Measurements from ENCODE around the gene NR5A1. TPM values are rescaled to one million over a fixed set of nuclear protein-coding genes. Genes with fewer than 3 reads are reported as not detected.

The NR5A1 gene
- polyA plus RNA-seq, 2 of the 4 experiments (the other 2 are of a cell fraction): not detected

GRCh38 chr9:124511891-124512805, 4.9 kb upstream of the NR5A1 start:
- FAIRE-seq (no peak), ATAC-seq (peak; percentile 15 to 16; a peak in 4 of 6 replicates), DNase-seq (ENCODE audit: low read depth in 1 of 2, low spot score in 1 of 2) (no peak)
- no peaks in the 10 kb centered on the region for H3K9me3 ChIP-seq
- ChIA-PET POLR2A (no interaction called here), CTCF (interaction anchor here (1.0 to 2.1 kb wide), 5 partner anchors 24 to 201 kb away, joined by 3 to 7 read pairs (median 5); no protein-coding TSS in a partner anchor)
- H3K4me3 ChIP-seq: no peak overlapping the region
- no peak overlapping the region for H3K27ac ChIP-seq
- 73% methylated on average over 22 of the region's 23 CpGs for WGBS (ENCODE audit: missing lambda C conversion rate)
- no peak overlapping the region for H3K4me2 ChIP-seq
- H3K4me1 ChIP-seq: no peaks in the 10 kb centered on the region
- TF ChIP-seq EHMT2 (IDR thresholded peaks at IDR 0.05; ENCODE audit: low read depth) (no peak), CBX8 (IDR thresholded peaks at IDR 0.05) (no peak), PHF8 (IDR thresholded peaks at IDR 0.05; ENCODE audit: borderline replicate concordance, low read depth) (no peak), NR3C1 (IDR thresholded peaks at IDR 0.05) (no peak), CHD2 (IDR thresholded peaks at IDR 0.05; ENCODE audit: low read length, partially characterized antibody) (no peak), RAD21 (conservative IDR thresholded peaks at IDR 0.05 in 1 of 2, IDR thresholded peaks at IDR 0.05 in 1 of 2) (no peak), ATOH8 (CRISPR knock-in tag; IDR thresholded peaks at IDR 0.05; ENCODE audit: low read depth) (no peak), SREBF2 (IDR thresholded peaks at IDR 0.05) (no peak), TFCP2L1 (CRISPR knock-in tag; IDR thresholded peaks at IDR 0.05) (no peak), JUNB (IDR thresholded peaks at IDR 0.05) (no peak)

GRCh38 chr9:124511426-124511840, 4.2 kb upstream of the NR5A1 start:
- no peak overlapping the region for H3K4me2 ChIP-seq
- POLR2A ChIA-PET: no interaction called here
- H3K9me3 ChIP-seq: no peaks in the 10 kb centered on the region
- no peaks in the 10 kb centered on the region for H3K4me1 ChIP-seq
- no peak for FAIRE-seq
- H3K4me3 ChIP-seq: no peak overlapping the region
- WGBS (ENCODE audit: missing lambda C conversion rate): 73% methylated on average over 5 of the region's 6 CpGs
- CTCF ChIA-PET: interaction anchor here (1.0 to 2.1 kb wide), 4 partner anchors 24 to 106 kb away, joined by 3 to 7 read pairs (median 5); no protein-coding TSS in a partner anchor
- DNase-seq (ENCODE audit: low read depth in 1 of 2, low spot score in 1 of 2): no peak
- TF ChIP-seq TFCP2L1 (CRISPR knock-in tag; IDR thresholded peaks at IDR 0.05): no peak
- TF ChIP-seq RAD21 (conservative IDR thresholded peaks at IDR 0.05 in 1 of 2, IDR thresholded peaks at IDR 0.05 in 1 of 2): peak in 1 of 2 experiments; percentile 29; a peak in 1 of 5 replicates
- H3K27ac ChIP-seq: no peak overlapping the region
- ATAC-seq: peak; percentile 25 to 57; a peak in 5 of 6 replicates

- Histone ChIP-seq H3K4me2 (no peak overlapping the region), H3K4me3 (no peak overlapping the region), H3K4me1 (no peaks in the 10 kb centered on the region), H3K9me3 (no peaks in the 10 kb centered on the region), H3K27ac (no peak overlapping the region)
- FAIRE-seq (no peak), DNase-seq (ENCODE audit: low read depth in 1 of 2, low spot score in 1 of 2) (peak in 1 of 2 experiments; percentile 31), ATAC-seq (peak in 1 of 2 experiments; percentile 8; a peak in 3 of 6 replicates)
- CTCF ChIA-PET: interaction anchor here (0.7 to 2.1 kb wide), 6 partner anchors 12 to 107 kb away, joined by 3 to 7 read pairs (median 3); no protein-coding TSS in a partner anchor
- WGBS (ENCODE audit: missing lambda C conversion rate): 72% methylated on average over 9 of the region's 9 CpGs
- POLR2A ChIA-PET: no interaction called here
- TF ChIP-seq CBX8 (IDR thresholded peaks at IDR 0.05) (no peak), CBX2 (IDR thresholded peaks at IDR 0.05; ENCODE audit: borderline replicate concordance, low read depth) (no peak), CEBPB (IDR thresholded peaks at IDR 0.05) (0 out of 4 replicates have a peak, but pooled peaks of 1 of the 2 experiments have one; percentile 31), NFE2L2 (conservative IDR thresholded peaks at IDR 0.05; ENCODE audit: low read length) (no peak), JUNB (IDR thresholded peaks at IDR 0.05) (no peak), REST (IDR thresholded peaks at IDR 0.05) (no peak), ZFP36 (IDR thresholded peaks at IDR 0.05; ENCODE audit: borderline replicate concordance, partially characterized antibody) (peak; percentile 20), TP53 (CRISPR knock-in tag; IDR thresholded peaks at IDR 0.05) (no peak)
Measured at GRCh38 chr9:124510650-124511425, 3.6 kb upstream of the NR5A1 start.

All from A549 (cell line).